Suprapubic skin (tissue), 4 donors: ENCODE measurements around the gene DCUN1D3. TPM values are rescaled to one million over a fixed set of nuclear protein-coding genes. Genes with fewer than 3 reads are reported as not detected.

Experiments used
- DNase-seq, 2 donors: peaks; one replicate each; pipeline ENCODE4 v3.0.0-alpha.2; 2019; ENCODE audit warnings: low spot score in 2 of 2
- H3K27ac ChIP-seq: fragments of 200-600 bp; sonication (generic); one replicate; pipeline ENCODE4 v1.5.1; 2019
- H3K27me3 ChIP-seq: fragments of 200-600 bp; sonication (generic); one replicate; pipeline ENCODE4 v1.5.1; 2019
- H3K36me3 ChIP-seq: fragments of 200-600 bp; sonication (generic); one replicate; pipeline ENCODE4 v1.5.1; 2019
- H3K4me1 ChIP-seq: fragments of 200-600 bp; sonication (generic); one replicate; pipeline ENCODE4 v1.5.1; 2019
- H3K4me3 ChIP-seq: fragments of 200-600 bp; sonication (generic); one replicate; pipeline ENCODE4 v1.5.1; 2019; ENCODE audit warnings: mild to moderate bottlenecking
- H3K9me3 ChIP-seq: fragments of 200-600 bp; sonication (generic); one replicate; pipeline ENCODE4 v1.5.1; 2019
- EP300 ChIP-seq: sonication (generic); formaldehyde crosslinking; IDR thresholded peaks from one replicate; pipeline ENCODE4 v1.6.1; 2017; ENCODE audit warnings: antibody characterized with exemption
- POLR2A ChIP-seq, 2 donors: fragments of 450-650 bp; IDR thresholded peaks; one replicate each; pipeline ENCODE4 v1.6.1; 2017; ENCODE audit warnings: antibody characterized with exemption in 2 of 2, mild to moderate bottlenecking in 2 of 2, moderate library complexity in 2 of 2
- POLR2AphosphoS5 ChIP-seq, 3 donors: sonication (generic); formaldehyde crosslinking; IDR thresholded peaks; one replicate each; pipeline ENCODE4 v1.6.1; 2017; ENCODE audit warnings: antibody characterized with exemption in 3 of 3
- WGBS: methylation state at CpG from one replicate; pipeline ENCODE4 v1.1.5; 2018; 5-methylcytosine and 5-hydroxymethylcytosine counted together
- total RNA-seq, 4 donors: library from RNA; depleted of rRNA; stranded (reverse); fragments of >200 nt; gene quantifications; one replicate each; pipeline ENCODE4 v1.1.0, GENCODE V29; 2016
- TF ChIP-seq, protein P1 (sequence below), 2 donors: fragments of 200-600 bp in 1 of 2; fragments of 450-650 bp in 1 of 2; sonication (generic) in 1 of 2; IDR thresholded peaks; one replicate each; pipeline ENCODE4 v1.5.1; 2016 to 2019; ENCODE audit warnings: antibody characterized with exemption in 2 of 2, mild to moderate bottlenecking in 1 of 2, moderate library complexity in 1 of 2

The DCUN1D3 gene
- total RNA-seq, 4 donors from 2014 or later = 16.6 to 31.8 (median 21.1) TPM

DNA sequence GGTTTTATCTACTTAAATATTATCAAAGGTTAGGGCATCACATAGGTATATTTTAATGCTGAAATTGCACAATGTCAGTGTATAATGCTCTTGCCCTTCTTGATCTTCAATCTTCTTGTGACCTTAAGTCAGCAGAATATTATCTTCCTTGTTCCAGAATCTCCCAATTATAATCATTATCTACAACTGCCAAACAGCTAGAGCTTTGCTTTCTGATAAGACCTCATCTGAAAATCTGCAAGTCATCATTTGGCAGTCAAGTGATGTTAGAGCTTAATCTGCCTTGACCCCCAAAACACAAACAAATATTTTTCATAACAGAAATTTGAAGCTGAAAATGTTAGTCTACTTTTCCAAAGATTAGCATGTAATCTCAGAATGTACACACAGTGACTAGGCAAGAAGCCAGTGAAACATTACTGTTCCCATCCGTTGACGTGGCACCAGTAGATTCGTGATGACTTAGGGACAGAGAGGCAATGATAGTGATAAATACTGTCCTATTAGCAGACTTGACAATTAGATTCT, 74.1 kb downstream of the DCUN1D3 start:
- DNase-seq = no peak
- no peaks in the 10 kb centered on the region for H3K4me1 ChIP-seq
- WGBS = 78% methylated on average over 3 of the region's 3 CpGs
- TF ChIP-seq POLR2AphosphoS5 (IDR thresholded peaks at IDR 0.05) (no peak), EP300 (no peak)
- no peaks in the 10 kb centered on the region for H3K27me3 ChIP-seq
- H3K9me3 ChIP-seq = no peaks in the 10 kb centered on the region
- H3K4me3 ChIP-seq = no peak overlapping the region
- no peaks in the 10 kb centered on the region for H3K36me3 ChIP-seq
- H3K27ac ChIP-seq = no peak overlapping the region

DNA sequence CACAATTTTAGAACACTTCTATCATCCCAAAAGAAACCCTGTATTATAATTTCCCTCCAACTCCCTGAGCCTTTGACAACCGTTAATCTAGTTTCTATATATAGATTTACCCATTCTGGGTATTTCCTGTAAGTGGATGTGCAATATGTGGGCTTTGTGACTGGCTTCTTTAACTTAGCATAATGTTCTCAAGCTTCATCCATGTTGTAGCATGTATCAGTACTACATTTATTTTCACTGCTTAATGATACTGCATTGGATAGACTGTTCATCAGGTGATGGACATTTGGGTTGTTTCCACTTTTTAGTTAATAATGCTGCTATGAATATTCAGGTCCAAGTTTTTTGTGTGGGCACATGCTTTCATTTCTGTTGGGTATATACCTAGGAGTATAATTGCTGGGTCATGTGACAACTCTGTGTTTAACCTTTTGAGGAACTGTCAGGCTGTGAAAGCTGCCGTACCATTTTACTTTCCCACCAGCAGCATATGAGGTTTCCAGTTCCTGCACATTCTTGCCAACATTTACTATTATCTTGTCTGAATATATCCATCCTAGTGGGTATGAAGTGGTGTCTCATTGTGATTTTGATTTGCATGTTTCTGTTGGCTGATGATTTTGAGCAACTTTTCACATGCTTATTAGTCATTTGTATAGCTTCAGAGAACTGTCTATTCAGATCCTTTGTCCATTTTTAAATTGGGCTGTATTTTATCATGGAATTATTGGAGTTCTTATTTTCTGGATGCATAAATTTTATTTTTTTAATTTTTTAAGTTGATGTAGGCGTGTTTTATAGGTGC, 77.4 kb downstream of the DCUN1D3 start:
- TF ChIP-seq POLR2AphosphoS5 (IDR thresholded peaks at IDR 0.05) = no peak
- no peak for TF ChIP-seq POLR2A (IDR thresholded peaks at IDR 0.05)
- TF ChIP-seq, protein P1, sequence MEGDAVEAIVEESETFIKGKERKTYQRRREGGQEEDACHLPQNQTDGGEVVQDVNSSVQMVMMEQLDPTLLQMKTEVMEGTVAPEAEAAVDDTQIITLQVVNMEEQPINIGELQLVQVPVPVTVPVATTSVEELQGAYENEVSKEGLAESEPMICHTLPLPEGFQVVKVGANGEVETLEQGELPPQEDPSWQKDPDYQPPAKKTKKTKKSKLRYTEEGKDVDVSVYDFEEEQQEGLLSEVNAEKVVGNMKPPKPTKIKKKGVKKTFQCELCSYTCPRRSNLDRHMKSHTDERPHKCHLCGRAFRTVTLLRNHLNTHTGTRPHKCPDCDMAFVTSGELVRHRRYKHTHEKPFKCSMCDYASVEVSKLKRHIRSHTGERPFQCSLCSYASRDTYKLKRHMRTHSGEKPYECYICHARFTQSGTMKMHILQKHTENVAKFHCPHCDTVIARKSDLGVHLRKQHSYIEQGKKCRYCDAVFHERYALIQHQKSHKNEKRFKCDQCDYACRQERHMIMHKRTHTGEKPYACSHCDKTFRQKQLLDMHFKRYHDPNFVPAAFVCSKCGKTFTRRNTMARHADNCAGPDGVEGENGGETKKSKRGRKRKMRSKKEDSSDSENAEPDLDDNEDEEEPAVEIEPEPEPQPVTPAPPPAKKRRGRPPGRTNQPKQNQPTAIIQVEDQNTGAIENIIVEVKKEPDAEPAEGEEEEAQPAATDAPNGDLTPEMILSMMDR (IDR thresholded peaks at IDR 0.05) = no peak
- no peak for TF ChIP-seq EP300
- no peaks in the 10 kb centered on the region for H3K9me3 ChIP-seq
- H3K36me3 ChIP-seq = no peaks in the 10 kb centered on the region
- WGBS = 86% methylated on average over 3 of the region's 3 CpGs
- DNase-seq = no peak
- H3K4me3 ChIP-seq = no peak overlapping the region
- no peaks in the 10 kb centered on the region for H3K27me3 ChIP-seq
- H3K4me1 ChIP-seq = no peaks in the 10 kb centered on the region
- no peak overlapping the region for H3K27ac ChIP-seq

DNA sequence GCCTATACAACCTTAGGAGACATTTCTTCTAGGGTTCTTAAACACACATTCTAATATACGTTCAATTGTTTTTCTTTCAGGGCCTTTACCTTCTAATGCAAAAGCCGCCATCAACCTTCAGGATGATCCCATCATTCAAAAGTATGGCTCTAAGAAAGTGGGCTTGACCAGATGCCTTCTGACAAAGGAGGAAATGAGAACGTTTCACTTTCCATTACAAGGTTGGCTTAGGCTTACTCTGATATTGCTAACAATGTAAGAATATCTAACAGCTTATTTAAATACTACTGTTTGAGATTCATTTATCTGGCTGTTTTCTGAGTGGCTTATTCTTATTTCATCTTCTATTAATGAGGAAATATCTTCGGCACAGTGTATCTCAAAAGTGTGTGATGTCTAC, 78.5 kb downstream of the DCUN1D3 start:
- Histone ChIP-seq H3K4me1 (no peaks in the 10 kb centered on the region), H3K27me3 (no peaks in the 10 kb centered on the region), H3K27ac (no peak overlapping the region), H3K4me3 (no peak overlapping the region), H3K9me3 (no peaks in the 10 kb centered on the region), H3K36me3 (no peaks in the 10 kb centered on the region)
- no peak for TF ChIP-seq EP300
- no peak for TF ChIP-seq POLR2AphosphoS5 (IDR thresholded peaks at IDR 0.05)
- no peak for TF ChIP-seq POLR2A (IDR thresholded peaks at IDR 0.05)
- TF ChIP-seq, protein P1 (IDR thresholded peaks at IDR 0.05) = no peak
- 92% methylated on average over 4 of the region's 4 CpGs for WGBS
- DNase-seq = no peak

DNA sequence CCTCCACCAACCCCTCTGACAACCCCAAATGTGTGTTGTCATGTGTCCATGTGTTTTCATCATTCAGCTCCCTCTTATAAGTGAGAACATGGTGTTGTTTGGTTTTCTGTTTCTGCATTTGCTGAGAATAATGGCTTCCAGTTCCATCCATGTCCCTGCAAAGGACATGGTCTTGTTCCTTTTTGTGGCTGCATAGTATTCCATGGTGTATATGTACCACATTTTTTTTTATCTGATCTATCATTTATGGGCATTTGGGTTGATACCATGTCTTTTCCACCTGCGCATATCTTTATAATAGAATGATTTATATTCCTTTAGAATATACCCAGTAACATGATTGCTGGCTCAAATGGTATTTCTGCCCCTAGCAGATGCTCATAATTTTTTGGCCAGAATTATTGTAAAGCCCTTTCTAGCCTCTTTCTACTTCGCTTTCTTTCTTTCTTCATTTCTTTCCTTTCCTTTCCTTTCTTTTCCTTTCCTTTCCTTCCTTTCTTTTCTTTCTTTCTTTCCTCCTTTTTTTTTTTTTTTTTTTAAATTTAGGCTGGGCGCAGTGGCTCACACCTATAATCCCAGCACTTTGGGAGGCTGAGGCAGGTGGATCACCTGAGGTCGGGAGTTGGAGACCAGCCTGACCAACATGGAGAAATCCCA, 81.1 kb downstream of the DCUN1D3 start:
- Histone ChIP-seq H3K4me3 (no peak overlapping the region), H3K4me1 (no peaks in the 10 kb centered on the region), H3K27me3 (no peaks in the 10 kb centered on the region), H3K27ac (no peak overlapping the region), H3K36me3 (peaks cover 6% of the 10 kb centered on the region), H3K9me3 (no peaks in the 10 kb centered on the region)
- WGBS = 94% methylated on average over 4 of the region's 4 CpGs
- DNase-seq = no peak
- TF ChIP-seq, protein P1 (IDR thresholded peaks at IDR 0.05) = no peak
- TF ChIP-seq EP300 (no peak), POLR2A (IDR thresholded peaks at IDR 0.05) (no peak), POLR2AphosphoS5 (IDR thresholded peaks at IDR 0.05) (no peak)

DNA sequence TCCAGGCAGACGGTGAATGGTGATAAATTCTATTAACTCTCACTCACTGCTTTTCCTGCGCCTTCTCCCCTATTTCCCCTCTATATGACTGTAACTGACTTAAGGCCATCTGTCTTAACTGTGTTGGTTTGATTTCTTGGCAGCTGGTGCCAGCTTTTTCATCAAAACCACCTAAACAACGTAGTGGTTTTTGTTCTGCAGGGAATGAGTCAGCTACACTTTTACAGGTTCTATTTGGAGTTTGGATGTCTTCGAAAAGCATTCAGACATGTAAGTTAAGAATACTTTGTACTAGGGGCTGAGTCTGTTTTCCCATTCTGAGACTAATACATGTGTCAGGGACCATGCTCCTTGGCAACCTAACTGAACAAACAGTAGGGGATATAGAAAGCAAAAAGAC, 85.4 kb downstream of the DCUN1D3 start:
- 67% methylated on average over 4 of the region's 4 CpGs for WGBS
- Histone ChIP-seq H3K4me3 (no peak overlapping the region), H3K36me3 (peaks cover 6% of the 10 kb centered on the region), H3K27ac (no peak overlapping the region), H3K4me1 (no peaks in the 10 kb centered on the region), H3K27me3 (no peaks in the 10 kb centered on the region), H3K9me3 (no peaks in the 10 kb centered on the region)
- TF ChIP-seq POLR2A (IDR thresholded peaks at IDR 0.05) (no peak), POLR2AphosphoS5 (IDR thresholded peaks at IDR 0.05) (no peak), EP300 (no peak)
- TF ChIP-seq, protein P1 (IDR thresholded peaks at IDR 0.05) = no peak
- no peak for DNase-seq
